Natural killer cell treated with Interleukin-12 subunit alpha and Interleukin-12 subunit beta and Interleukin-15 and Interleukin-18, amount 100 ng/mL, for 72 hours (primary cell): Measurements from ENCODE around the gene DACH2. TPM values are rescaled to one million over a fixed set of nuclear protein-coding genes. Genes with fewer than 3 reads are reported as not detected.

Experiments used
- ATAC-seq, 2 donors: fragments of 150-1000 bp; cut with Tn5 transposase in 1 of 2; sonication (Bioruptor Pico), chemical (Tn5 transposase) in 1 of 2; 2 replicates each; pipeline ENCODE4 v1.10.0; 2021
- DNase-seq: peaks from one replicate; pipeline ENCODE4 v3.0.0; 2022; ENCODE audit warnings: low spot score
- H3K27ac Mint-ChIP-seq, 2 donors: 1 replicate in 1 of 2; 2 replicates in 1 of 2; pipeline ENCODE4 v1.8.0; 2022; ENCODE audit warnings: mixed read lengths in 2 of 2, mild to moderate bottlenecking in 1 of 2, moderate library complexity in 1 of 2
- H3K27me3 Mint-ChIP-seq, 2 donors: 1 replicate in 1 of 2; 2 replicates in 1 of 2; pipeline ENCODE4 v1.8.0; 2022; ENCODE audit warnings: mixed read lengths in 2 of 2
- H3K36me3 Mint-ChIP-seq: one replicate; pipeline ENCODE4 v1.8.0; 2022; ENCODE audit warnings: mixed read lengths
- H3K4me1 Mint-ChIP-seq, 2 donors: 1 replicate in 1 of 2; 2 replicates in 1 of 2; pipeline ENCODE4 v1.8.0; 2022; ENCODE audit warnings: low read depth in 2 of 2, mixed read lengths in 2 of 2, mild to moderate bottlenecking in 1 of 2
- H3K4me3 Mint-ChIP-seq: one replicate; pipeline ENCODE4 v1.8.0; 2022; ENCODE audit warnings: mixed read lengths
- H3K9me3 Mint-ChIP-seq: 2 replicates; pipeline ENCODE4 v1.8.0; 2022; ENCODE audit warnings: mixed read lengths
- total RNA-seq, 2 donors: library from RNA; stranded (reverse); gene quantifications; one replicate each; pipeline ENCODE4 v1.2.3, GENCODE V29; 2022

The DACH2 gene
- total RNA-seq, 2 donors from 2014 or later = not detected

GRCh38 chrX:86714441-86714840 is 566.2 kb downstream of the DACH2 start:
- H3K36me3 Mint-ChIP-seq = no peaks in the 10 kb centered on the region
- no peak for ATAC-seq
- H3K27me3 Mint-ChIP-seq = peaks cover 0 to 3% of the 10 kb centered on the region in 2 donors
- H3K4me3 Mint-ChIP-seq = no peak overlapping the region
- no peak overlapping the region for H3K27ac Mint-ChIP-seq
- DNase-seq = no peak
- H3K4me1 Mint-ChIP-seq = no peaks in the 10 kb centered on the region
- H3K9me3 Mint-ChIP-seq = peaks cover 5% of the 10 kb centered on the region

GRCh38 chrX:86724277-86724676 is 576.0 kb downstream of the DACH2 start:
- no peak for ATAC-seq
- no peak overlapping the region for H3K4me3 Mint-ChIP-seq
- H3K27ac Mint-ChIP-seq = no peak overlapping the region
- no peaks in the 10 kb centered on the region for H3K36me3 Mint-ChIP-seq
- H3K9me3 Mint-ChIP-seq = peaks cover 10% of the 10 kb centered on the region
- DNase-seq = no peak
- H3K27me3 Mint-ChIP-seq = no peaks in the 10 kb centered on the region
- no peaks in the 10 kb centered on the region for H3K4me1 Mint-ChIP-seq

GRCh38 chrX:86747091-86747490 is 598.8 kb downstream of the DACH2 start:
- H3K27me3 Mint-ChIP-seq = no peaks in the 10 kb centered on the region
- no peaks in the 10 kb centered on the region for H3K36me3 Mint-ChIP-seq
- ATAC-seq (no peak), DNase-seq (no peak)
- no peak overlapping the region for H3K27ac Mint-ChIP-seq
- no peak overlapping the region for H3K4me3 Mint-ChIP-seq
- H3K9me3 Mint-ChIP-seq = no peaks in the 10 kb centered on the region
- no peaks in the 10 kb centered on the region for H3K4me1 Mint-ChIP-seq

- no peaks in the 10 kb centered on the region for H3K9me3 Mint-ChIP-seq
- no peak for DNase-seq
- H3K27ac Mint-ChIP-seq = no peak overlapping the region
- H3K4me3 Mint-ChIP-seq = no peak overlapping the region
- ATAC-seq = no peak
- no peaks in the 10 kb centered on the region for H3K27me3 Mint-ChIP-seq
- no peaks in the 10 kb centered on the region for H3K36me3 Mint-ChIP-seq
- H3K4me1 Mint-ChIP-seq = no peaks in the 10 kb centered on the region
Observed at GRCh38 chrX:86805241-86805640, 657.0 kb downstream of the DACH2 start.

- Mint-ChIP-seq H3K36me3 (no peaks in the 10 kb centered on the region), H3K27ac (no peak overlapping the region), H3K9me3 (no peaks in the 10 kb centered on the region), H3K4me1 (no peaks in the 10 kb centered on the region), H3K4me3 (no peak overlapping the region), H3K27me3 (no peaks in the 10 kb centered on the region)
- ATAC-seq (no peak), DNase-seq (no peak)
Observed at GRCh38 chrX:86806786-86807185, 658.5 kb downstream of the DACH2 start.

- Mint-ChIP-seq H3K27me3 (no peaks in the 10 kb centered on the region), H3K9me3 (no peaks in the 10 kb centered on the region), H3K27ac (no peak overlapping the region), H3K4me1 (no peaks in the 10 kb centered on the region), H3K36me3 (no peaks in the 10 kb centered on the region), H3K4me3 (no peak overlapping the region)
- DNase-seq (no peak), ATAC-seq (no peak)
Observed at GRCh38 chrX:86809651-86810050, 661.4 kb downstream of the DACH2 start.

- H3K27me3 Mint-ChIP-seq = peaks cover 0 to 4% of the 10 kb centered on the region in 2 donors
- H3K4me1 Mint-ChIP-seq = no peaks in the 10 kb centered on the region
- ATAC-seq = no peak
- H3K4me3 Mint-ChIP-seq = no peak overlapping the region
- H3K9me3 Mint-ChIP-seq = peaks cover 5% of the 10 kb centered on the region
- H3K36me3 Mint-ChIP-seq = no peaks in the 10 kb centered on the region
- H3K27ac Mint-ChIP-seq = no peak overlapping the region
- no peak for DNase-seq
Observed at GRCh38 chrX:86829786-86830185, 681.5 kb downstream of the DACH2 start.

GRCh38 chrX:86830685-86831084 is 682.4 kb downstream of the DACH2 start:
- Mint-ChIP-seq H3K27me3 (peaks cover 0 to 4% of the 10 kb centered on the region in 2 donors), H3K27ac (no peak overlapping the region), H3K9me3 (peaks cover 7% of the 10 kb centered on the region), H3K4me1 (no peaks in the 10 kb centered on the region), H3K4me3 (no peak overlapping the region), H3K36me3 (no peaks in the 10 kb centered on the region)
- no peak for DNase-seq
- no peak for ATAC-seq

GRCh38 chrX:86845101-86845500 is 696.9 kb downstream of the DACH2 start:
- ATAC-seq (no peak), DNase-seq (no peak)
- no peaks in the 10 kb centered on the region for H3K9me3 Mint-ChIP-seq
- H3K36me3 Mint-ChIP-seq = no peaks in the 10 kb centered on the region
- no peak overlapping the region for H3K4me3 Mint-ChIP-seq
- H3K4me1 Mint-ChIP-seq = no peaks in the 10 kb centered on the region
- H3K27me3 Mint-ChIP-seq = no peaks in the 10 kb centered on the region
- no peak overlapping the region for H3K27ac Mint-ChIP-seq

Other genes with a start within 250 kb of the DACH2 start
- gene CHM, start 100.9 kb upstream of the DACH2 start, total RNA-seq = 10 to 100 TPM; 12.7 to 26.0 TPM